Endothelial cell (in vitro differentiated cells): Measurements from ENCODE around the gene ELAPOR1. TPM values are rescaled to one million over a fixed set of nuclear protein-coding genes. Genes with fewer than 3 reads are reported as not detected.

Experiments used
- DNase-seq: peaks from one replicate; pipeline ENCODE4 v3.0.0; 2021; ENCODE audit warnings: low spot score
- H3K27ac Mint-ChIP-seq: one replicate; pipeline ENCODE4 v1.8.0; 2021; ENCODE audit warnings: mixed read lengths, inconsistent platforms; ENCODE audit not compliant: unreplicated experiment
- H3K27me3 Mint-ChIP-seq: one replicate; pipeline ENCODE4 v1.8.0; 2021; ENCODE audit warnings: mild to moderate bottlenecking, moderate library complexity, mixed read lengths, inconsistent platforms; ENCODE audit not compliant: unreplicated experiment
- H3K36me3 Mint-ChIP-seq: one replicate; pipeline ENCODE4 v1.8.0; 2021; ENCODE audit warnings: mild to moderate bottlenecking, low read depth, mixed read lengths, inconsistent platforms; ENCODE audit not compliant: unreplicated experiment
- H3K4me1 Mint-ChIP-seq: one replicate; pipeline ENCODE4 v1.8.0; 2021; ENCODE audit warnings: mild to moderate bottlenecking, mixed read lengths, inconsistent platforms; ENCODE audit not compliant: unreplicated experiment
- H3K4me3 Mint-ChIP-seq: one replicate; pipeline ENCODE4 v1.8.0; 2021; ENCODE audit warnings: mild to moderate bottlenecking, mixed read lengths, inconsistent platforms; ENCODE audit not compliant: unreplicated experiment
- H3K9me3 Mint-ChIP-seq: one replicate; pipeline ENCODE4 v1.8.0; 2021; ENCODE audit warnings: mixed read lengths, inconsistent platforms; ENCODE audit not compliant: unreplicated experiment
- long read RNA-seq: library from polyadenylated mRNA; unstranded; transcript quantifications from one replicate; pipeline ENCODE4 v2.0.0, GENCODE V29; 2020; ENCODE audit not compliant: unreplicated experiment
- total RNA-seq: library from RNA; stranded (reverse); fragmentation: NEBNext Ultra II Directional; extraction: Animal tissue kit (Norgen Biotek cat#: 25700); gene quantifications from one replicate; pipeline ENCODE4 v1.2.1, GENCODE V29; 2021; ENCODE audit not compliant: unreplicated experiment
- TF ChIP-seq, protein P1 (sequence below): fragments of 200-600 bp; sonication (generic); IDR thresholded peaks from one replicate; pipeline ENCODE4 v1.5.0; 2021; ENCODE audit warnings: antibody characterized with exemption; ENCODE audit not compliant: unreplicated experiment

The ELAPOR1 gene
- 0.26 TPM for total RNA-seq
- long read RNA-seq, partial matches to known transcripts: 1 of 4 reads
- long read RNA-seq, other reads (novel, unspliced or antisense): 3 of 4 reads

- no peak for DNase-seq
Measured at GRCh38 chr1:109113590-109114341, at the start of gene ELAPOR1. Gene ELAPOR1 (plus strand): TSS chr1:109114115. CDS start chr1:109114184, 69 bp downstream.

GRCh38 chr1:109065137-109065536, 48.8 kb upstream of the ELAPOR1 start:
- Mint-ChIP-seq H3K9me3 (no peaks in the 10 kb centered on the region), H3K36me3 (no peaks in the 10 kb centered on the region), H3K27me3 (no peaks in the 10 kb centered on the region), H3K4me3 (no peak overlapping the region), H3K4me1 (no peaks in the 10 kb centered on the region), H3K27ac (no peak overlapping the region)
- TF ChIP-seq, protein P1, sequence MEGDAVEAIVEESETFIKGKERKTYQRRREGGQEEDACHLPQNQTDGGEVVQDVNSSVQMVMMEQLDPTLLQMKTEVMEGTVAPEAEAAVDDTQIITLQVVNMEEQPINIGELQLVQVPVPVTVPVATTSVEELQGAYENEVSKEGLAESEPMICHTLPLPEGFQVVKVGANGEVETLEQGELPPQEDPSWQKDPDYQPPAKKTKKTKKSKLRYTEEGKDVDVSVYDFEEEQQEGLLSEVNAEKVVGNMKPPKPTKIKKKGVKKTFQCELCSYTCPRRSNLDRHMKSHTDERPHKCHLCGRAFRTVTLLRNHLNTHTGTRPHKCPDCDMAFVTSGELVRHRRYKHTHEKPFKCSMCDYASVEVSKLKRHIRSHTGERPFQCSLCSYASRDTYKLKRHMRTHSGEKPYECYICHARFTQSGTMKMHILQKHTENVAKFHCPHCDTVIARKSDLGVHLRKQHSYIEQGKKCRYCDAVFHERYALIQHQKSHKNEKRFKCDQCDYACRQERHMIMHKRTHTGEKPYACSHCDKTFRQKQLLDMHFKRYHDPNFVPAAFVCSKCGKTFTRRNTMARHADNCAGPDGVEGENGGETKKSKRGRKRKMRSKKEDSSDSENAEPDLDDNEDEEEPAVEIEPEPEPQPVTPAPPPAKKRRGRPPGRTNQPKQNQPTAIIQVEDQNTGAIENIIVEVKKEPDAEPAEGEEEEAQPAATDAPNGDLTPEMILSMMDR: no peak
- DNase-seq: no peak

More at GRCh38 chr1:109113590-109114341, at the start of gene ELAPOR1:
- peaks cover 10% of the 10 kb centered on the region for H3K4me1 Mint-ChIP-seq
- TF ChIP-seq, protein P1: no peak
- H3K27ac Mint-ChIP-seq: peak within 1 kb of the TSS; percentile 26
- peaks cover 16% of the 10 kb centered on the region for H3K27me3 Mint-ChIP-seq
- peak within 1 kb of the TSS; percentile 43 for H3K4me3 Mint-ChIP-seq
- no peaks in the 10 kb centered on the region for H3K36me3 Mint-ChIP-seq
- H3K9me3 Mint-ChIP-seq: no peaks in the 10 kb centered on the region

- no peak for DNase-seq
- Mint-ChIP-seq H3K36me3 (peaks cover 5% of the 10 kb centered on the region), H3K4me1 (no peaks in the 10 kb centered on the region), H3K27ac (no peak overlapping the region), H3K9me3 (no peaks in the 10 kb centered on the region), H3K27me3 (peaks cover 2% of the 10 kb centered on the region), H3K4me3 (no peak overlapping the region)
- TF ChIP-seq, protein P1: no peak
Measured at GRCh38 chr1:109067883-109068282, 46.0 kb upstream of the ELAPOR1 start.

DNA sequence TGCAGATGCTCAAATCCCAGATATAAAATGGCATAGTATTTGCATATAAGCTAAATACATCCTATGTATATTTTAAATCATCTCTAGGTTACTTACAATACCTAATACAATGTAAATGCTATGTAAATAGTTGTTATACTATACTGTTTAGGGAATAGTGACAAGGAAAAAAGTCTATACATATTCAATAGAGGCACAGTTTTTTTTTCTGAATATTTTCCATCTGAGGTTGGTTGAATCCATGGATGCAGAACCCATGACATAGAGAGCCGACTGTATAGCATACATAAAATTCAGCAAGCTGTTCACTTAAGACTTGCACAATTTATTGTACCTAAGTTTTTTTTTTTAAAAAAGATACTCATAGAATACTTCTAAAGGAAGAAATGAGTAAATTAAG, 44.6 kb upstream of the ELAPOR1 start:
- peaks cover 1% of the 10 kb centered on the region for H3K4me1 Mint-ChIP-seq
- DNase-seq: no peak

More for the DNA sequence above, 44.6 kb upstream of the ELAPOR1 start:
- no peaks in the 10 kb centered on the region for H3K9me3 Mint-ChIP-seq
- peaks cover 5% of the 10 kb centered on the region for H3K36me3 Mint-ChIP-seq
- TF ChIP-seq, protein P1: no peak
- H3K27ac Mint-ChIP-seq: no peak overlapping the region
- peaks cover 6% of the 10 kb centered on the region for H3K27me3 Mint-ChIP-seq
- no peak overlapping the region for H3K4me3 Mint-ChIP-seq
